GM23338 (cell line): ENCODE measurements around the gene GALNT11. TPM values are rescaled to one million over a fixed set of nuclear protein-coding genes. Genes with fewer than 3 reads are reported as not detected.

Experiments
- ATAC-seq: fragments of 200-7000 bp; cut with Tn5 transposase; 3 replicates; pipeline ENCODE4 v1.9.1; 2020
- DNase-seq: peaks from one replicate; pipeline ENCODE4 v3.0.0-alpha.2; 2015; ENCODE audit warnings: low spot score
- H2AFZ ChIP-seq: fragments of 200-600 bp; sonication (generic); 2 replicates; pipeline ENCODE4 v1.8.0; 2016; ENCODE audit warnings: antibody characterized with exemption, mild to moderate bottlenecking, moderate library complexity
- H3F3A ChIP-seq: fragments of 200-600 bp; sonication (generic); replicated peaks from 2 replicates; pipeline ENCODE4 v1.8.0; 2017; ENCODE audit warnings: antibody characterized with exemption, mixed run types, low read depth
- H3K27ac ChIP-seq: fragments of 200-600 bp; sonication (generic); 2 replicates; pipeline ENCODE4 v1.6.1; 2016; ENCODE audit warnings: low read depth
- H3K27me3 ChIP-seq: fragments of 200-600 bp; sonication (generic); 2 replicates; pipeline ENCODE4 v1.8.0; 2016; ENCODE audit warnings: mild to moderate bottlenecking, mixed run types, moderate library complexity; ENCODE audit not compliant: insufficient read depth
- H3K36me3 ChIP-seq: fragments of 200-600 bp; sonication (generic); 2 replicates; pipeline ENCODE4 v1.8.0; 2016; ENCODE audit warnings: mild to moderate bottlenecking; ENCODE audit not compliant: insufficient read depth
- H3K4me1 ChIP-seq: fragments of 200-600 bp; sonication (generic); 2 replicates; pipeline ENCODE4 v1.8.0; 2016; ENCODE audit warnings: mild to moderate bottlenecking, moderate library complexity; ENCODE audit not compliant: insufficient read depth
- H3K4me2 ChIP-seq: fragments of 200-600 bp; sonication (generic); 2 replicates; pipeline ENCODE4 v1.7.1; 2017; ENCODE audit warnings: mixed run types
- H3K4me3 ChIP-seq: fragments of 200-600 bp; sonication (generic); 2 replicates; pipeline ENCODE4 v1.6.1; 2016; ENCODE audit warnings: mixed run types
- H3K79me2 ChIP-seq: fragments of 200-600 bp; sonication (generic); replicated peaks from 2 replicates; pipeline ENCODE4 v1.8.0; 2017; ENCODE audit warnings: mild to moderate bottlenecking; ENCODE audit not compliant: insufficient read depth
- H3K9me2 ChIP-seq: fragments of 200-600 bp; sonication (generic); 2 replicates; pipeline ENCODE4 v1.8.0; 2017; ENCODE audit not compliant: insufficient read depth
- H4K20me1 ChIP-seq: fragments of 200-600 bp; sonication (generic); replicated peaks from 2 replicates; pipeline ENCODE4 v1.8.0; 2017; ENCODE audit warnings: mild to moderate bottlenecking; ENCODE audit not compliant: insufficient read depth
- H3K27ac Mint-ChIP-seq: 2 replicates; pipeline ENCODE4 v1.8.0; 2020; ENCODE audit warnings: inconsistent platforms, mild to moderate bottlenecking, moderate library complexity, mixed read lengths
- H3K27me3 Mint-ChIP-seq: 3 replicates; pipeline ENCODE4 v1.8.0; 2022; ENCODE audit warnings: low read depth, mild to moderate bottlenecking, moderate library complexity, mixed read lengths, inconsistent platforms; ENCODE audit not compliant: insufficient read depth, poor library complexity
- H3K36me3 Mint-ChIP-seq: 3 replicates; pipeline ENCODE4 v1.8.0; 2021; ENCODE audit warnings: low read depth, mild to moderate bottlenecking, inconsistent platforms, moderate library complexity, mixed read lengths
- H3K4me1 Mint-ChIP-seq: 3 replicates; pipeline ENCODE4 v1.8.0; 2020; ENCODE audit warnings: mild to moderate bottlenecking, inconsistent platforms, mixed read lengths
- H3K4me3 Mint-ChIP-seq: 3 replicates; pipeline ENCODE4 v1.8.0; 2021; ENCODE audit warnings: moderate library complexity, mild to moderate bottlenecking, inconsistent platforms, mixed read lengths
- H3K9me3 Mint-ChIP-seq: 3 replicates; pipeline ENCODE4 v1.8.0; 2020; ENCODE audit warnings: moderate library complexity, mild to moderate bottlenecking, inconsistent platforms, mixed read lengths
- CREB1 ChIP-seq: fragments of 250-450 bp; sonication (Bioruptor Pico); IDR thresholded peaks from 2 replicates; pipeline ENCODE4 v1.5.0; 2020; ENCODE audit warnings: low read depth, mild to moderate bottlenecking, moderate library complexity
- CTCF ChIP-seq, 2 experiments: fragments of 200-600 bp in 1 of 2; sonication (generic) in 1 of 2; conservative IDR thresholded peaks; 2 replicates each; pipeline versions ENCODE4 v1.5.1 to v1.6.1; 2016 to 2017; ENCODE audit warnings: antibody characterized with exemption in 2 of 2, low read depth in 2 of 2, mild to moderate bottlenecking in 2 of 2, moderate library complexity in 1 of 2
- ETS1 ChIP-seq: IDR thresholded peaks from 2 replicates; pipeline ENCODE4 v1.6.1; 2016; ENCODE audit warnings: antibody characterized with exemption
- EZH2 ChIP-seq: fragments of 200-600 bp; sonication (generic); IDR thresholded peaks from one replicate; pipeline ENCODE4 v1.8.0; 2017; ENCODE audit warnings: antibody characterized with exemption, mild to moderate bottlenecking, low read depth; ENCODE audit not compliant: unreplicated experiment
- EZH2phosphoT487 ChIP-seq: fragments of 200-600 bp; sonication (generic); IDR thresholded peaks from one replicate; pipeline ENCODE4 v1.8.1; 2018; ENCODE audit warnings: antibody characterized with exemption; ENCODE audit not compliant: unreplicated experiment
- JUNB ChIP-seq: IDR thresholded peaks from one replicate; pipeline ENCODE4 v1.6.1; 2016; ENCODE audit warnings: antibody characterized with exemption; ENCODE audit not compliant: unreplicated experiment
- POLR2AphosphoS5 ChIP-seq: IDR thresholded peaks from 2 replicates; pipeline ENCODE4 v1.6.1; 2016; ENCODE audit warnings: antibody characterized with exemption, low read depth
- ZNF114 ChIP-seq: fragments of 250-450 bp; sonication (Bioruptor Pico); IDR thresholded peaks from 2 replicates; pipeline ENCODE4 v1.5.0; 2020; ENCODE audit warnings: mild to moderate bottlenecking, moderate library complexity
- ZNF331 ChIP-seq: fragments of 250-450 bp; sonication (Bioruptor Pico); IDR thresholded peaks from 2 replicates; pipeline ENCODE4 v1.5.0; 2020; ENCODE audit warnings: low read depth, mild to moderate bottlenecking, moderate library complexity
- ZNF462 ChIP-seq: fragments of 250-450 bp; sonication (Bioruptor Pico); IDR thresholded peaks from 2 replicates; pipeline ENCODE4 v1.5.0; 2020; ENCODE audit warnings: mild to moderate bottlenecking, moderate library complexity
- polyA plus RNA-seq: library from polyadenylated mRNA; unstranded; fragments of >200 nt; fragmentation: Nextera tagmentation; extraction: Ambion mirVana; gene quantifications from 2 replicates; pipeline ENCODE4 v1.2.1, GENCODE V29; 2016
- total RNA-seq: library from RNA; depleted of rRNA; stranded (reverse); fragments of >200 nt; shearing (Covaris generic); gene quantifications from 2 replicates; pipeline ENCODE4 v1.2.3, GENCODE V29; 2014
- TF ChIP-seq, protein P1 (sequence below): IDR thresholded peaks from one replicate; pipeline ENCODE4 v1.6.1; 2018; ENCODE audit warnings: antibody characterized with exemption; ENCODE audit not compliant: unreplicated experiment

Gene GALNT11
- total and polyA plus RNA-seq, 2 experiments from 2014 or later: 16.1 to 33.6 TPM

DNA sequence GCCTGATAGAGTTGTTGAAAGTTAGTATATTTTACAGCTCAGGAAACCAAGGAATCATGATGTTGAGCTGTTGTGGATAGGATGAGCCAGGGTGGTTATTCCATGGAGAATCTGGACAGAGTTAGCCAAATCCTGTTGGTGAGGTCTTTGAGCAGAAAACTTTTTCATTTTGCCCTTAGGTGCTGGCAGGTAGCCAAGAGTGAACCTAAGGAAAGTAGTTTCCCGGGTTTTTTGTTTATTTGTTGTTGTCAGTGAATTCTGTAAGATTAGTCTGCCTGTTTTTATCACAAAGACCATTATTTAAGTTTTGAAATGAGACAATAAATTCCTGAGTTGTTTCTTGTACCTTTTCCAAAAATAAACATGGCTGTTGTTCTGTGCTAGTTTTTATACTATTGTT is 61.0 kb downstream of the GALNT11 start:
- peaks cover 30% of the 10 kb centered on the region for H3K36me3 Mint-ChIP-seq
- H3K27ac Mint-ChIP-seq: no peak overlapping the region
- Histone ChIP-seq H3K79me2 (0 out of 2 replicates have a peak, but pooled peaks cover 6% of the 10 kb centered on the region), H2AFZ (no peak overlapping the region), H4K20me1 (no peaks in the 10 kb centered on the region), H3F3A (no peaks in the 10 kb centered on the region), H3K4me2 (no peak overlapping the region), H3K27me3 (no peaks in the 10 kb centered on the region), H3K4me3 (no peak overlapping the region), H3K27ac (no peak overlapping the region), H3K4me1 (no peaks in the 10 kb centered on the region), H3K9me2 (no peaks in the 10 kb centered on the region), H3K36me3 (peaks cover 8% of the 10 kb centered on the region)
- no peak for DNase-seq
- no peak for ATAC-seq
- H3K27me3 Mint-ChIP-seq: peaks cover 7% of the 10 kb centered on the region
- TF ChIP-seq POLR2AphosphoS5: no peak
- TF ChIP-seq JUNB: no peak
- TF ChIP-seq CREB1: no peak
- no peak for TF ChIP-seq EZH2
- TF ChIP-seq ETS1: no peak
- TF ChIP-seq CTCF (conservative IDR thresholded peaks at IDR 0.05; ENCODE audit: low read depth in 2 of 2): no peak
- no peak for TF ChIP-seq ZNF462 (CRISPR knock-in tag)
- TF ChIP-seq ZNF331 (CRISPR knock-in tag): no peak
- no peak for TF ChIP-seq ZNF114 (CRISPR knock-in tag)
- no peak for TF ChIP-seq EZH2phosphoT487
- TF ChIP-seq, protein P1, sequence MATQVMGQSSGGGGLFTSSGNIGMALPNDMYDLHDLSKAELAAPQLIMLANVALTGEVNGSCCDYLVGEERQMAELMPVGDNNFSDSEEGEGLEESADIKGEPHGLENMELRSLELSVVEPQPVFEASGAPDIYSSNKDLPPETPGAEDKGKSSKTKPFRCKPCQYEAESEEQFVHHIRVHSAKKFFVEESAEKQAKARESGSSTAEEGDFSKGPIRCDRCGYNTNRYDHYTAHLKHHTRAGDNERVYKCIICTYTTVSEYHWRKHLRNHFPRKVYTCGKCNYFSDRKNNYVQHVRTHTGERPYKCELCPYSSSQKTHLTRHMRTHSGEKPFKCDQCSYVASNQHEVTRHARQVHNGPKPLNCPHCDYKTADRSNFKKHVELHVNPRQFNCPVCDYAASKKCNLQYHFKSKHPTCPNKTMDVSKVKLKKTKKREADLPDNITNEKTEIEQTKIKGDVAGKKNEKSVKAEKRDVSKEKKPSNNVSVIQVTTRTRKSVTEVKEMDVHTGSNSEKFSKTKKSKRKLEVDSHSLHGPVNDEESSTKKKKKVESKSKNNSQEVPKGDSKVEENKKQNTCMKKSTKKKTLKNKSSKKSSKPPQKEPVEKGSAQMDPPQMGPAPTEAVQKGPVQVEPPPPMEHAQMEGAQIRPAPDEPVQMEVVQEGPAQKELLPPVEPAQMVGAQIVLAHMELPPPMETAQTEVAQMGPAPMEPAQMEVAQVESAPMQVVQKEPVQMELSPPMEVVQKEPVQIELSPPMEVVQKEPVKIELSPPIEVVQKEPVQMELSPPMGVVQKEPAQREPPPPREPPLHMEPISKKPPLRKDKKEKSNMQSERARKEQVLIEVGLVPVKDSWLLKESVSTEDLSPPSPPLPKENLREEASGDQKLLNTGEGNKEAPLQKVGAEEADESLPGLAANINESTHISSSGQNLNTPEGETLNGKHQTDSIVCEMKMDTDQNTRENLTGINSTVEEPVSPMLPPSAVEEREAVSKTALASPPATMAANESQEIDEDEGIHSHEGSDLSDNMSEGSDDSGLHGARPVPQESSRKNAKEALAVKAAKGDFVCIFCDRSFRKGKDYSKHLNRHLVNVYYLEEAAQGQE: no peak
- peaks cover 20% of the 10 kb centered on the region for H3K4me1 Mint-ChIP-seq
- no peak overlapping the region for H3K4me3 Mint-ChIP-seq
- H3K9me3 Mint-ChIP-seq: peaks cover 25% of the 10 kb centered on the region
